SK-N-SH (cell line): ENCODE data around the gene KIF5C. TPM values are rescaled to one million over a fixed set of nuclear protein-coding genes. Genes with fewer than 3 reads are reported as not detected.

Experiments used
- CTCF ChIA-PET: fragments of 300-600, 350-600 bp; formaldehyde crosslinking; extraction: SDS; loops from one replicate; lab custom pipeline; 2021; lab: Yijun Ruan, JAX
- POLR2A ChIA-PET: fragments of 350-600 bp; sonication (Branson Sonifier 250); formaldehyde crosslinking; extraction: SDS; loops from one replicate; lab custom pipeline; 2020; ENCODE audit warnings: antibody characterized with exemption, inconsistent platforms; lab: Yijun Ruan, JAX
- DNase-seq: peaks from one replicate; pipeline ENCODE4 v3.0.0; 2012
- H2AFZ ChIP-seq: fragments of 200-600 bp; sonication (generic); 2 replicates; pipeline ENCODE4 v1.8.1; 2016; ENCODE audit warnings: antibody characterized with exemption, mild to moderate bottlenecking, low read depth
- H3F3A ChIP-seq: fragments of 200-600 bp; sonication (generic); replicated peaks from 2 replicates; pipeline ENCODE3; 2016; ENCODE audit warnings: antibody characterized with exemption, mild to moderate bottlenecking; ENCODE audit not compliant: insufficient read depth
- H3K27ac ChIP-seq, 2 experiments: fragments of 200-500 bp in 1 of 2; fragments of 200-600 bp in 1 of 2; sonication (Bioruptor generic) in 1 of 2; sonication (generic), shearing (Covaris generic) in 1 of 2; 2 replicates each; pipeline versions ENCODE4 v1.5.1 to v1.6.1; 2014 to 2016; ENCODE audit warnings: low read depth in 2 of 2, inconsistent platforms in 1 of 2, low read length in 1 of 2, mild to moderate bottlenecking in 1 of 2, mixed read lengths in 1 of 2
- H3K27me3 ChIP-seq: fragments of 200-600 bp; sonication (generic), shearing (Covaris generic); 2 replicates; pipeline ENCODE4 v1.6.1; 2016; ENCODE audit warnings: mixed run types; ENCODE audit not compliant: insufficient read depth
- H3K36me3 ChIP-seq, 2 experiments: fragments of 200-500 bp in 1 of 2; fragments of 200-600 bp in 1 of 2; sonication (Bioruptor generic) in 1 of 2; sonication (generic) in 1 of 2; replicated peaks in 1 of 2; 2 replicates each; pipeline versions ENCODE3 to v1.5.1; 2014 to 2016; ENCODE audit warnings: low read length in 1 of 2, mild to moderate bottlenecking in 1 of 2; ENCODE audit not compliant: insufficient read depth in 2 of 2, control insufficient read depth in 1 of 2
- H3K4me1 ChIP-seq, 2 experiments: fragments of 200-500 bp in 1 of 2; fragments of 200-600 bp in 1 of 2; sonication (Bioruptor generic) in 1 of 2; sonication (generic), shearing (Covaris generic) in 1 of 2; 2 replicates each; pipeline versions ENCODE4 v1.5.1 to v1.6.1; 2014 to 2016; ENCODE audit warnings: low read depth in 1 of 2, low read length in 1 of 2, mixed run types in 1 of 2; ENCODE audit not compliant: insufficient read depth in 2 of 2, control insufficient read depth in 1 of 2
- H3K4me2 ChIP-seq: fragments of 200-600 bp; sonication (generic), shearing (Covaris generic); 2 replicates; pipeline ENCODE4 v1.6.1; 2017; ENCODE audit warnings: mixed run types
- H3K4me3 ChIP-seq, 2 experiments: fragments of 200-500 bp in 1 of 2; fragments of 200-600 bp in 1 of 2; sonication (Bioruptor generic) in 1 of 2; sonication (generic), shearing (Covaris generic) in 1 of 2; 2 replicates each; pipeline versions ENCODE4 v1.5.1 to v1.8.1; 2014 to 2016; ENCODE audit warnings: low read depth in 2 of 2, inconsistent platforms in 1 of 2, low read length in 1 of 2, mild to moderate bottlenecking in 1 of 2, mixed read lengths in 1 of 2, moderate library complexity in 1 of 2
- H3K79me2 ChIP-seq: fragments of 200-600 bp; sonication (generic); 2 replicates; pipeline ENCODE4 v1.8.1; 2017; ENCODE audit warnings: mild to moderate bottlenecking; ENCODE audit not compliant: insufficient read depth
- H3K9ac ChIP-seq: fragments of 200-600 bp; sonication (generic); 2 replicates; pipeline ENCODE4 v1.6.1; 2017; ENCODE audit warnings: mixed run types
- H3K9me2 ChIP-seq: fragments of 200-600 bp; sonication (generic); 2 replicates; pipeline ENCODE4 v1.6.1; 2017; ENCODE audit warnings: mixed run types
- H3K9me3 ChIP-seq: fragments of 200-600 bp; sonication (generic); 2 replicates; pipeline ENCODE4 v1.6.1; 2017; ENCODE audit warnings: mixed run types, mild to moderate bottlenecking, moderate library complexity
- H4K20me1 ChIP-seq: fragments of 200-600 bp; sonication (generic); 2 replicates; pipeline ENCODE4 v1.6.1; 2017; ENCODE audit warnings: mild to moderate bottlenecking, mixed run types; ENCODE audit not compliant: insufficient read depth
- CHD2 ChIP-seq: fragments of 150-350 bp; IDR thresholded peaks from 2 replicates; pipeline ENCODE4 v1.6.1; 2018; ENCODE audit warnings: low read length; ENCODE audit not compliant: partially characterized antibody
- FOXM1 ChIP-seq: IDR thresholded peaks from 2 replicates; pipeline ENCODE4 v1.4.0; 2012; ENCODE audit warnings: low read depth, mild to moderate bottlenecking
- JUND ChIP-seq: IDR thresholded peaks from 2 replicates; pipeline ENCODE4 v1.4.0; 2012
- MEF2A ChIP-seq: IDR thresholded peaks from 2 replicates; pipeline ENCODE4 v1.4.0; 2012; ENCODE audit warnings: low read depth, borderline replicate concordance
- MXI1 ChIP-seq: IDR thresholded peaks from 2 replicates; pipeline ENCODE4 v1.6.1; 2012; ENCODE audit warnings: mild to moderate bottlenecking, low read depth, low read length, improper control_type of control experiment
- NFIC ChIP-seq: IDR thresholded peaks from 2 replicates; pipeline ENCODE4 v1.4.0; 2012; ENCODE audit warnings: borderline replicate concordance
- NRF1 ChIP-seq: IDR thresholded peaks from 2 replicates; pipeline ENCODE4 v1.6.1; 2012; ENCODE audit warnings: low read depth, mild to moderate bottlenecking, low read length
- PBX3 ChIP-seq: IDR thresholded peaks from 2 replicates; pipeline ENCODE4; 2012
- SIN3A ChIP-seq: IDR thresholded peaks from 2 replicates; pipeline ENCODE4 v1.6.1; 2012; ENCODE audit warnings: low read depth, mild to moderate bottlenecking, low read length, moderate library complexity, borderline replicate concordance
- ZBTB33 ChIP-seq: IDR thresholded peaks from 2 replicates; pipeline ENCODE4 v1.4.0; 2012; ENCODE audit warnings: low read depth, borderline replicate concordance
- WGBS: methylation state at CpG from one replicate; pipeline ENCODE4 v1.1.6; 2017; ENCODE audit warnings: low lambda C conversion rate; 5-methylcytosine and 5-hydroxymethylcytosine counted together
- polyA plus RNA-seq, 3 experiments: library from polyadenylated mRNA; depleted of rRNA; stranded (reverse); fragments of >200 nt; gene quantifications; 2 replicates each; pipeline ENCODE4 v1.2.3, GENCODE V29; 2012

KIF5C gene
- polyA plus RNA-seq, 1 of the 3 experiments (the other 2 are of a cell fraction): 3.9 TPM

DNA sequence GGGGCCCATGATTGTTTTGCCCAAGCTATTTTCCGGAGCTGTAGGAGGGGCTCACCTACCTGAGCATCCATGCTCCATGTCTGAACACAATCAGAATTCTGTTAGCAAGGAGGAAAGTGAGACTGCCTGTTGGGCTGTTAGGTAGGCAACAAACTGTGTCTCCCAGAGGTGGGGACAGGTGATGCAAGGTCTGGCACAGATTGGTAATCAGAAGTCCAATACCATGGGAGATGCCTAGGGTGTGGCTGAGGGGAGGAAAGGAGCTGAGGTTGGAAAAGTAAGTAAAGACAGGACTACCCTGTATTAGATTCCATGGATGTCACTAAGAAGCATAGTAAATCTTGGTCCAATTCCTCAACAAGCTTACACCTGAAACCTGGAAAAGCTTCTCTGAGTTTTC, 166.5 kb downstream of the KIF5C start:
- DNase-seq: no peak
- Histone ChIP-seq H3K27ac (no peak overlapping the region), H3K4me3 (no peak overlapping the region), H3F3A (no peaks in the 10 kb centered on the region), H4K20me1 (no peaks in the 10 kb centered on the region), H3K9ac (no peak overlapping the region), H2AFZ (no peak overlapping the region), H3K79me2 (no peaks in the 10 kb centered on the region; the same call in 1 of the 2 replicates), H3K4me2 (no peak overlapping the region), H3K9me2 (no peaks in the 10 kb centered on the region), H3K27me3 (no peaks in the 10 kb centered on the region), H3K9me3 (peaks cover 11% of the 10 kb centered on the region), H3K4me1 (peaks cover 0 to 7% of the 10 kb centered on the region in 2 experiments; a peak in 1 of 4 replicates), H3K36me3 (no peaks in the 10 kb centered on the region)
- 92% methylated on average over 1 of the region's 1 CpG for WGBS
- ChIA-PET POLR2A (no interaction called here), CTCF (interaction anchor here (0.6 to 1.5 kb wide), 5 partner anchors 12 to 272 kb away, joined by 3 to 4 read pairs (median 3); no protein-coding TSS in a partner anchor)
- TF ChIP-seq FOXM1 (no peak), NFIC (no peak)

DNA sequence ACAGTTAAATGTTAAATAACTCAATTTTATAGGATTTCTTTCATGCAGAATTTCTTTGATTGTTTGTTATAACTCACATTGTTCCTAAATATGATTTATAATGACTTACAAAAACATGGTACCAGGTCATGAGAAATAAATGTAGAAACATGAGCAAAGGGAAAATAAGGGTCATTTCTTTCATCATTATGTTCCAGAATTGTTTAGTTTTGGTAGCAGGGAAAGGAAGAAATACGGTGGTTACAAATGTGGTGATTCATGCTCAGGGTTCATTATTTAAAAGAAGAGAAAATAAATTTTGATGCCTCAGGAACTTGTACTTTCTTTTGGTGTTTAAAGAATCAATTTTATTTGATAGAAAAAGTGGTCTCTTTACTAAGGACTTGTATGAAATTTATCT, 167.9 kb downstream of the KIF5C start:
- no peak for DNase-seq
- H3K4me2 ChIP-seq: no peak overlapping the region
- H3F3A ChIP-seq: no peaks in the 10 kb centered on the region
- no peaks in the 10 kb centered on the region for H3K36me3 ChIP-seq
- H3K4me3 ChIP-seq: no peak overlapping the region
- H3K9ac ChIP-seq: no peak overlapping the region
- H2AFZ ChIP-seq: no peak overlapping the region
- H4K20me1 ChIP-seq: no peaks in the 10 kb centered on the region
- TF ChIP-seq CHD2 (no peak), NRF1 (no peak), SIN3A (no peak), PBX3 (no peak), ZBTB33 (no peak), MEF2A (no peak), MXI1 (no peak), JUND (no peak)
- POLR2A ChIA-PET: no interaction called here
- no peak overlapping the region for H3K27ac ChIP-seq
- peaks cover 23% of the 10 kb centered on the region for H3K9me3 ChIP-seq
- H3K27me3 ChIP-seq: no peaks in the 10 kb centered on the region
- no peaks in the 10 kb centered on the region for H3K9me2 ChIP-seq
- H3K4me1 ChIP-seq: peaks cover 0 to 7% of the 10 kb centered on the region in 2 experiments; a peak in 1 of 4 replicates
- 77% methylated on average over 1 of the region's 1 CpG for WGBS
- CTCF ChIA-PET: interaction anchor here (0.6 kb wide), 1 partner anchor 26 kb away, joined by 3 read pairs; no protein-coding TSS in a partner anchor
- H3K79me2 ChIP-seq: no peaks in the 10 kb centered on the region; the same call in 1 of the 2 replicates
